GM10847 (cell line): ENCODE measurements around the gene TLR9.

Source experiments
- POLR2A ChIP-seq: IDR thresholded peaks from 2 replicates; pipeline ENCODE4 v1.6.1; 2011; ENCODE audit not compliant: insufficient read length; ENCODE audit errors: extremely low read depth

TLR9 gene

GRCh38 chr3:52248165-52248541 lies 22.7 kb upstream of the TLR9 start:
- TF ChIP-seq POLR2A, result no peak

GRCh38 chr3:52247409-52248164 lies 22.1 kb upstream of the TLR9 start:
- no peak for TF ChIP-seq POLR2A

- TF ChIP-seq POLR2A, result no peak
Measured at GRCh38 chr3:52246728-52247408, 21.4 kb upstream of the TLR9 start.

GRCh38 chr3:52246264-52246620 lies 20.8 kb upstream of the TLR9 start:
- TF ChIP-seq POLR2A, result no peak

- peak; percentile 16 for TF ChIP-seq POLR2A
Measured at GRCh38 chr3:52245322-52246263, 20.1 kb upstream of the TLR9 start, which contains the start of gene PPM1M. PPM1M (plus strand) TSS chr3:52245759; CDS start chr3:52245825, 66 bp downstream.

GRCh38 chr3:52243791-52244628 lies 18.6 kb upstream of the TLR9 start:
- no peak for TF ChIP-seq POLR2A

- no peak for TF ChIP-seq POLR2A
Measured at GRCh38 chr3:52242039-52242438, 16.6 kb upstream of the TLR9 start.

- no peak for TF ChIP-seq POLR2A
Measured at GRCh38 chr3:52240886-52241370, 15.5 kb upstream of the TLR9 start.

- TF ChIP-seq POLR2A, result no peak
Measured at GRCh38 chr3:52240059-52240885, 14.8 kb upstream of the TLR9 start.

GRCh38 chr3:52238761-52239701 lies 13.6 kb upstream of the TLR9 start, which contains the start of gene TWF2:
TWF2 (minus strand) TSS chr3:52239158; CDS start chr3:52239016, 142 bp downstream.
- peak; percentile 84 for TF ChIP-seq POLR2A

- no peak for TF ChIP-seq POLR2A
Measured at GRCh38 chr3:52238193-52238760, 12.8 kb upstream of the TLR9 start.

- no peak for TF ChIP-seq POLR2A
Measured at GRCh38 chr3:52237657-52238172, 12.3 kb upstream of the TLR9 start.

- TF ChIP-seq POLR2A, result no peak
Measured at GRCh38 chr3:52237006-52237656, 11.7 kb upstream of the TLR9 start.
